HepG2 (cell line): ENCODE results near the gene CAPN15. TPM values are rescaled to one million over a fixed set of nuclear protein-coding genes. Genes with fewer than 3 reads are reported as not detected.

Source experiments
- AKAP8 ChIP-seq: sonication (generic); formaldehyde crosslinking; IDR thresholded peaks from 2 replicates; pipeline ENCODE4 v1.5.1; 2020; ENCODE audit warnings: mild to moderate bottlenecking, missing genetic modification reagents
- ATF3 ChIP-seq: sonication (generic); formaldehyde crosslinking; IDR thresholded peaks from 2 replicates; pipeline ENCODE4 v1.4.0; 2020; ENCODE audit warnings: missing genetic modification reagents
- BCL3 ChIP-seq: sonication (generic); formaldehyde crosslinking; IDR thresholded peaks from 2 replicates; pipeline ENCODE4 v1.5.1; 2020; ENCODE audit warnings: mild to moderate bottlenecking, missing genetic modification reagents, moderate library complexity
- CENPT ChIP-seq: sonication (generic); formaldehyde crosslinking; IDR thresholded peaks from 2 replicates; pipeline ENCODE4 v1.8.0; 2022; ENCODE audit warnings: low read depth, mild to moderate bottlenecking, moderate library complexity, missing genetic modification reagents
- DPF2 ChIP-seq: sonication (generic); formaldehyde crosslinking; IDR thresholded peaks from 2 replicates; pipeline ENCODE4 v1.4.0; 2020; ENCODE audit warnings: mild to moderate bottlenecking, low read depth, missing genetic modification reagents, borderline replicate concordance
- NBN ChIP-seq: fragments of 450-650 bp; conservative IDR thresholded peaks from 2 replicates; pipeline ENCODE4 v1.6.1; 2017
- NFIB ChIP-seq: sonication (generic); formaldehyde crosslinking; IDR thresholded peaks from 2 replicates; pipeline ENCODE4 v1.9.0; 2021; ENCODE audit warnings: missing genetic modification reagents, mild to moderate bottlenecking, borderline replicate concordance
- RAD51 ChIP-seq: fragments of 450-650 bp; IDR thresholded peaks from 2 replicates; pipeline ENCODE4 v1.6.1; 2016; ENCODE audit warnings: borderline replicate concordance
- SIN3A ChIP-seq: IDR thresholded peaks from 2 replicates; pipeline ENCODE4 v1.6.1; 2011; ENCODE audit warnings: low read depth, mild to moderate bottlenecking, control low read depth, low read length, borderline replicate concordance
- TEAD3 ChIP-seq: optimal IDR thresholded peaks from 2 replicates; pipeline ENCODE3; 2016; ENCODE audit warnings: borderline replicate concordance
- TP53 ChIP-seq: sonication (generic); formaldehyde crosslinking; conservative IDR thresholded peaks from 2 replicates; pipeline ENCODE4 v1.4.0; 2020; ENCODE audit warnings: missing genetic modification reagents
- ZFY ChIP-seq: sonication (generic); formaldehyde crosslinking; IDR thresholded peaks from 2 replicates; pipeline ENCODE4 v1.4.0; 2020; ENCODE audit warnings: missing genetic modification reagents
- ZNF101 ChIP-seq: sonication (generic); formaldehyde crosslinking; IDR thresholded peaks from 2 replicates; pipeline ENCODE4 v1.4.0; 2020; ENCODE audit warnings: mild to moderate bottlenecking, low read depth, missing genetic modification reagents, borderline replicate concordance
- ZNF12 ChIP-seq: sonication (generic); formaldehyde crosslinking; IDR thresholded peaks from 2 replicates; pipeline ENCODE4 v1.5.0; 2020; ENCODE audit warnings: missing genetic modification reagents
- ZNF20 ChIP-seq: sonication (generic); formaldehyde crosslinking; IDR thresholded peaks from 2 replicates; pipeline ENCODE4 v1.4.0; 2020; ENCODE audit warnings: mild to moderate bottlenecking, moderate library complexity, missing genetic modification reagents
- ZNF510 ChIP-seq: sonication (generic); formaldehyde crosslinking; IDR thresholded peaks from 2 replicates; pipeline ENCODE4 v1.4.0; 2020; ENCODE audit warnings: low read depth, mild to moderate bottlenecking, missing genetic modification reagents
- ZNF567 ChIP-seq: sonication (generic); formaldehyde crosslinking; IDR thresholded peaks from 2 replicates; pipeline ENCODE4 v1.8.1; 2023; ENCODE audit warnings: mild to moderate bottlenecking, missing genetic modification reagents, borderline replicate concordance
- ZNF577 ChIP-seq: sonication (generic); formaldehyde crosslinking; IDR thresholded peaks from 2 replicates; pipeline ENCODE4 v1.4.0; 2020; ENCODE audit warnings: mild to moderate bottlenecking, low read depth, missing genetic modification reagents, borderline replicate concordance
- ZNF75D ChIP-seq: sonication (generic); formaldehyde crosslinking; IDR thresholded peaks from 2 replicates; pipeline ENCODE4 v1.8.1; 2023; ENCODE audit warnings: missing genetic modification reagents, mild to moderate bottlenecking, borderline replicate concordance
- ZNF770 ChIP-seq: sonication (generic); formaldehyde crosslinking; IDR thresholded peaks from 2 replicates; pipeline ENCODE4 v1.5.0; 2020; ENCODE audit warnings: mild to moderate bottlenecking, missing genetic modification reagents
- ZSCAN30 ChIP-seq: sonication (generic); formaldehyde crosslinking; IDR thresholded peaks from 2 replicates; pipeline ENCODE4 v1.5.0; 2020; ENCODE audit warnings: mild to moderate bottlenecking, missing genetic modification reagents
- polyA plus RNA-seq, 8 experiments: library from polyadenylated mRNA; depleted of rRNA in 3 of 8; stranded (reverse) in 7 of 8; unstranded in 1 of 8; fragments of >200 nt; fragmentation: Illumina TruSeq in 4 of 8; extraction: Trizol in 4 of 8; gene quantifications; 2 replicates each; pipeline versions ENCODE4 v1.2.1 to v1.2.3, GENCODE V29; 2011 to 2016; ENCODE audit warnings: low read depth in 4 of 8, missing spikeins in 1 of 8, mixed read lengths in 1 of 8; ENCODE audit not compliant: insufficient read depth in 1 of 8
- total RNA-seq, 5 experiments: library from RNA; depleted of rRNA; stranded (reverse); fragments of >200 nt; fragmentation: Illumina TruSeq; extraction: Trizol; gene quantifications; 2 replicates each; pipeline ENCODE4 v1.2.3, GENCODE V29; 2016; ENCODE audit warnings: low read depth in 1 of 5
- TF ChIP-seq, protein P1 (sequence below): sonication (generic); formaldehyde crosslinking; conservative IDR thresholded peaks from 2 replicates; pipeline ENCODE4 v1.8.0; 2022; ENCODE audit warnings: mild to moderate bottlenecking, moderate library complexity, missing genetic modification reagents
- TF ChIP-seq, protein P2 (sequence below): sonication (generic); formaldehyde crosslinking; IDR thresholded peaks from 2 replicates; pipeline ENCODE4 v1.4.0; 2020; ENCODE audit warnings: missing genetic modification reagents, borderline replicate concordance

Gene CAPN15
- total and polyA plus RNA-seq, 2 of the 13 experiments (the other 11 are each of a cell fraction or from before 2014, with no cell fraction given) = 14.9 to 24.5 TPM

DNA sequence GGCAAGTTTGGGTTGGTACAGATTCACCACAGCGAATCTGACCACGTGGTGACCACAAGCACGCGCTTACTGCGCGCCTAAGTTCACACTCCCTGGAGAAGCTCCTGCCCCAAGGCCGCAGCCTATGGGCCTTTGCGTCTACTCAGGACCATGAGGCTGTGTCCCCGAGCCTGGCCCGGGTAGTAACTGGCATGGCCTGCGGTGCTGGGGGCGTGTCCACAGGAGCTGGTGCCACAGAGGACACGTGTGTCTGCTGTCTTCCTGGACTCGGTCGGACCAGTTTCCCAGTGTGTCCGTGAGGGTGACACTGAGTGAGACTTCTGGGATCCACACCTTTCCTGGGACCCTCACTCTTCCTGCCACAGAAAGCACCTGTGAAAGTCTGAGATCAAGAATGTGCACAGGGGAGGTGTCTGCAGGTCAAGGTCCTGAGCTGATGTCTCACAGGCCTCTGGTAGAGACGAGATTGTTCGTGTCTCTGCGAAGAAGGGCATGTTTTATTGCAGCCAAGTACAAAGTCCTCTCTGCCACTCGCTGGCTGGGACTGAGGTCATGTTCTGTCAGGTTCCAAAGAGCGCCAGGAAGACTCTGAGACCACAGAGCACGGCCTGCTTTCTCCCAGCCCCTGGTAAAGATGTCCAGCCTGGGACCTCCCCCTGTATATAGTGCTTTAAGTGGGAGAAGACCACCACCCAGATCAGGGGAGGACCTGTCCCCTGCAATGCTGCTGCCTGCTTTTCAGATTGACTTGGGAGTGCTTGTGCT is 25.2 kb upstream of the CAPN15 start (continued):
- peak; percentile 56; the same call in 1 of the 2 replicates for TF ChIP-seq ZFY (CRISPR knock-in tag)
- peak; percentile 27; the same call in 1 of the 2 replicates for TF ChIP-seq TP53 (CRISPR knock-in tag)
- TF ChIP-seq ATF3 (CRISPR knock-in tag) = peak; percentile 33; the same call in 1 of the 2 replicates
- TF ChIP-seq, protein P1, sequence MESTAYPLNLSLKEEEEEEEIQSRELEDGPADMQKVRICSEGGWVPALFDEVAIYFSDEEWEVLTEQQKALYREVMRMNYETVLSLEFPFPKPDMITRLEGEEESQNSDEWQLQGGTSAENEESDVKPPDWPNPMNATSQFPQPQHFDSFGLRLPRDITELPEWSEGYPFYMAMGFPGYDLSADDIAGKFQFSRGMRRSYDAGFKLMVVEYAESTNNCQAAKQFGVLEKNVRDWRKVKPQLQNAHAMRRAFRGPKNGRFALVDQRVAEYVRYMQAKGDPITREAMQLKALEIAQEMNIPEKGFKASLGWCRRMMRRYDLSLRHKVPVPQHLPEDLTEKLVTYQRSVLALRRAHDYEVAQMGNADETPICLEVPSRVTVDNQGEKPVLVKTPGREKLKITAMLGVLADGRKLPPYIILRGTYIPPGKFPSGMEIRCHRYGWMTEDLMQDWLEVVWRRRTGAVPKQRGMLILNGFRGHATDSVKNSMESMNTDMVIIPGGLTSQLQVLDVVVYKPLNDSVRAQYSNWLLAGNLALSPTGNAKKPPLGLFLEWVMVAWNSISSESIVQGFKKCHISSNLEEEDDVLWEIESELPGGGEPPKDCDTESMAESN (CRISPR knock-in tag) = no peak; the same call in 1 of the 2 replicates
- TF ChIP-seq AKAP8 = no peak
- TF ChIP-seq ZNF770 (CRISPR knock-in tag) = no peak; the same call in 1 of the 2 replicates
- TF ChIP-seq ZNF577 (CRISPR knock-in tag) = no peak
- 0 out of 2 replicates have a peak, but pooled peaks have one; percentile 62 for TF ChIP-seq BCL3 (CRISPR knock-in tag)
- TF ChIP-seq, protein P2, sequence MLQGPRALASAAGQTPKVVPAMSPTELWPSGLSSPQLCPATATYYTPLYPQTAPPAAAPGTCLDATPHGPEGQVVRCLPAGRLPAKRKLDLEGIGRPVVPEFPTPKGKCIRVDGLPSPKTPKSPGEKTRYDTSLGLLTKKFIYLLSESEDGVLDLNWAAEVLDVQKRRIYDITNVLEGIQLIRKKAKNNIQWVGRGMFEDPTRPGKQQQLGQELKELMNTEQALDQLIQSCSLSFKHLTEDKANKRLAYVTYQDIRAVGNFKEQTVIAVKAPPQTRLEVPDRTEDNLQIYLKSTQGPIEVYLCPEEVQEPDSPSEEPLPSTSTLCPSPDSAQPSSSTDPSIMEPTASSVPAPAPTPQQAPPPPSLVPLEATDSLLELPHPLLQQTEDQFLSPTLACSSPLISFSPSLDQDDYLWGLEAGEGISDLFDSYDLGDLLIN = no peak
- TF ChIP-seq ZSCAN30 (CRISPR knock-in tag) = no peak
- peak; percentile 72 for TF ChIP-seq TEAD3 (CRISPR knock-in tag)
- no peak for TF ChIP-seq ZNF75D (CRISPR knock-in tag)
- TF ChIP-seq ZNF12 (CRISPR knock-in tag) = peak; percentile 48; the same call in 1 of the 2 replicates
- no peak for TF ChIP-seq RAD51
- TF ChIP-seq SIN3A = 0 out of 2 replicates have a peak, but pooled peaks have one; percentile 32
- no peak for TF ChIP-seq ZNF510 (CRISPR knock-in tag)
- TF ChIP-seq ZNF20 (CRISPR knock-in tag) = no peak
- no peak; the same call in 1 of the 2 replicates for TF ChIP-seq DPF2 (CRISPR knock-in tag)
- no peak for TF ChIP-seq ZNF101 (CRISPR knock-in tag)
- TF ChIP-seq NFIB (CRISPR knock-in tag) = no peak
- TF ChIP-seq CENPT (CRISPR knock-in tag) = no peak
- TF ChIP-seq NBN = no peak
- peak; percentile 93 for TF ChIP-seq ZNF567 (CRISPR knock-in tag)
